ENCODE results near the gene BMP6.

The BMP6 gene

DNA sequence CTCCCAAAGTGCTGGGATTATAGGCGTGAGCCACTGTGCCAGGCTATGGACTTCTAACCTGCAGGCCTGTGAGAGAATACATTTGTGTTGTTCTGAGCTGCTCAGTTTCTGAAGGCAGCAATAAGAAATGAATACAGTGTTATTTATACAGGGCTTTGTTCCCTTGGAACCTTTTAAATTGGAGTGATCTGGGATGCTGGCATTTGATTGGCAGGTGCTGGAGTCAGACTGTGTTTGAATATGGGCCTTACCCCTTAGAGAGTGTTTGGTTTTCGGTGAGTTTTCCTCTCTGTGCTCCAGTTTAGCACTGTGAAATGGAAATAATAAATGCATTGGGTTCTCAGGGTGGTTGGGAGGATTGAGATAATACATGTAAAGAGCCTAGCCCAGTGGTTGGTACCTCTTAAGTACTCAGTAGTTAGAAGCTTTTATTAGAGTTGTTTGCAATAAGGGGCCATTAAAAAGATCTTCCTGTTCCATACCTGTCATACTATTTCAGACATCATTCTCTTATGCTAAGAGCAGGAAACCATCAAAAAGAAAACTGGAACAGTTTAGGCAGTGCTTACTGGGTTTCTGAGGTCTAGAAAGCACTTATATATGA is 22.1 kb downstream of the BMP6 start:
- no peak for DNase-seq

DNA sequence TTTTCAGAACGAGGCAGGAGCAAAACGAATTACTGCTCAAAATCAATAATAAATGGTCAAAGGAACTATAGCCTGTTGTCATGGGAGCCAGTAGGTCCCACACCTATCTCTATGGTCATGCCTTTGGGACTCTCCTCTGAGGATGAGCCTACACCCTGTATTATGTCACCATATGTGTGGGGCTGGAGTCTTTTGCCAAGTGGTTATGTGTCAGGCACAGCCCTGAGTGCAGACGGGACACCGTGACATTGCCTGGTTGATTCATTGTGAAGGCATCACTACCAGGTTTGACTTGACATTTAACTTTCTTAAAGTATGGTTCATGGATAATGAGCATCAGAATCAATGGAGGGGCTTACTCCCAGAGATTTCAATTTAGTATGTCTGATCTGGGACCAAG is 23.6 kb downstream of the BMP6 start:
- no peak for DNase-seq

DNA sequence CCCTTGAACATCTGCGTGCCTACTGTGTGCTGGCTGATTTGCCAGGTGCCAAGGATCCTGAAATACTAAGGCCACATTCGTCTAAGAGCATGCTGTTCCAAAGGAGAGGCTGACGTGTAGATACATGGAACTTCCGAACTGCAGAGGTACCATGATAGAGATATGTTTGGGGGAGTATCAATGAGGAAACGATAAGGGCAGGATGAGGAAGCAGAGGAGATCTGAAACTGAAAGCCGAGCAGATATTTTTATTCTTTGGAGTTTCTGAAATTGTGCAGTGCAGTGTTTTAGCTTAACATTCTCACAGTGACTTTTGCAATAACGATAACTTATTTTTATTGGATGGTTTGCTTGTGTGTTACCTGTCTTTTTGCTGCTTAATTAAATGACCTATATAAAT is 24.3 kb downstream of the BMP6 start:
- DNase-seq, result no peak

DNA sequence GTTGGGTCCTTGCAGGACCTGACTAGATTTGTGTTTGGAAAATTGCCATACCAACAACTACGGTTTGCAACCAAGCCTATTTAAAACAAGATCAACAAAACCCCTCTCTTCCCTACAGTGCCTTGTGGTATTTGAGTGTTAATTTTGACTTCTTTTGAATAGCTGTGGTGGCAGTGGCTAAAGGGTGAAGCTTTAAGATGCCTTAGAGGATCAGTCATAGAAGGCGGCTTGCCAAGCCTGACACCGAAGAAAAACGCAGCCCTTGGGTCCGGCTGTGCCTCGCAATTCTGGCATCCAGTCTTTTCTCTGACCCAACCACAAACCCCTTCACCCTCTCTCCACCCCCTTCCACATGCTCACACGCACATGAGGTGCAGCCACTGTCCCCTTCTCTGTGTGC is 32.6 kb downstream of the BMP6 start:
- peak; percentile 96 for DNase-seq

DNA sequence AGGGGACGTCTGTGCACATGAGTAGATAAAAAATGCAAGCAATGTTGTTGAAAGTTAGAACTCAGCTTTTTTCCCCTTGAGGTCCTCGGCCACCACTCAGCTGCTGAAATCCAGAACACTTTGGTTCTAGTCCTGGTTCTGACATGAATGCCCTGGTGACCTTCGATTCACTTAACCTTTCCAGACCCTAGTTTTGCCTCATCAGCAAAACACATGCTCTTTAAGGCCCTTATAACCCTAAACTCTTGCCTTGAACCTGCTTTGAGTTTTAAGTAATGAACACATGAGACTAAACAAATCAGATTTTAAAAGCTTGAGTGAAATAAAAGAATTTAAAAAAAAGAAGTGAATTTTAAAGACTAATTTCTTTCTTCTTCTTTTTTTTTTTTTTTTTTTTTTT is 33.4 kb downstream of the BMP6 start:
- DNase-seq, result no peak

DNA sequence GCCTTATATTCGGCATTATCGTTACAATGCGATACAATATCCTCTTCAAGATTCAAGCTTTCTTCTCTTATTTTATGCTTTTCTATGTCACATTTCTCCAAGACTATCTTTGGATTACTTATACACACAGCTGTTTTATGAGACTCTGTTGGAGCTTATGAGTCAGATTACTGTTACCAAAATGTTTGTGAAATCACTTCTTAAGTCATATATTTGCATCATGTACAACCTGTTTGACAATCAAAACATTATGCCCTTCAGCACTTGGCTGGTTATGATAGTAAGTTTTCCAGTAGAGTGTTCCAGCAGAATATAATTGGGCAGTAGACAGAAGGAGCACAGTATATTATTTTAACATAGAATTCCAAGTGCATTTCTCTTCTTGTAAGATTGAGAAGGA is 35.2 kb downstream of the BMP6 start:
- peak; percentile 14 for DNase-seq

DNA sequence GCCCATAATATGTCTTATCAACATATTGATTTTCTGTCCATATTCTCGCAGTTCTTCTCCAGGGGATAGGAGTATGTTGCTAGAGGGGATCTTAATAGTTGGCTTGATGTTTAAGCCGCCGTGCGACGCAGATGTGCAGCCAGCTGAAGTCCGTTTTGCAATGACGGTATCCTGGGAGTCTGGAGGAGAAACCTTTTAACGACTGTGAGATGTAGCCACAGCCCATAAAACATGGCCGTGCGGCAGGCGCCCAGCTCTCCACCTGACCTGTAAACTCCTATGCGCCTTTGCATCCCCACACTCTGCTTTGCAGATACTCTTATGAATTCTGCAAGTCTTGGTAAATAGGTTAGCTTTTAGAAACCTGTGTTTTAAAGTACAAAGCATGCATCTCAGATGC is 36.9 kb downstream of the BMP6 start:
- no peak for DNase-seq

DNA sequence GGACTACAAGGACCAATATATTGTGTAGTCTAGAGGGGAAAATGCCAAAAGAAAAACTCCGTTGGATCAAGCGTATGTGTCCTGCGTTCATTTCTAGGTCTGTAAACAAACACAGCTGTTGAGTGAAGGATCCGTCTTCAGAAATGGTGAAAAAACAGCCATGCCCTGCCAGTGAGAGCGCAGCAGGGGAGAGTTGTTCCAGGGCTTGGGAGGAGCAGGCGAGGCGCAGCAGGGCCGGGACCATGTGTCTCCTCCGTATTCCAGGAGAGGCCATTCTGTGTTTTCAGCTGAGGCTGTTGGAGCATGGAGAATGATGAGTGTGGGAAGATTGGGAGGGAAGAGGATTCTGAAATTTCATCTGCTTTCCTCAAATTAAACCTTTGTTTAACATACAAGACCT is 38.0 kb downstream of the BMP6 start:
- DNase-seq, result no peak

DNA sequence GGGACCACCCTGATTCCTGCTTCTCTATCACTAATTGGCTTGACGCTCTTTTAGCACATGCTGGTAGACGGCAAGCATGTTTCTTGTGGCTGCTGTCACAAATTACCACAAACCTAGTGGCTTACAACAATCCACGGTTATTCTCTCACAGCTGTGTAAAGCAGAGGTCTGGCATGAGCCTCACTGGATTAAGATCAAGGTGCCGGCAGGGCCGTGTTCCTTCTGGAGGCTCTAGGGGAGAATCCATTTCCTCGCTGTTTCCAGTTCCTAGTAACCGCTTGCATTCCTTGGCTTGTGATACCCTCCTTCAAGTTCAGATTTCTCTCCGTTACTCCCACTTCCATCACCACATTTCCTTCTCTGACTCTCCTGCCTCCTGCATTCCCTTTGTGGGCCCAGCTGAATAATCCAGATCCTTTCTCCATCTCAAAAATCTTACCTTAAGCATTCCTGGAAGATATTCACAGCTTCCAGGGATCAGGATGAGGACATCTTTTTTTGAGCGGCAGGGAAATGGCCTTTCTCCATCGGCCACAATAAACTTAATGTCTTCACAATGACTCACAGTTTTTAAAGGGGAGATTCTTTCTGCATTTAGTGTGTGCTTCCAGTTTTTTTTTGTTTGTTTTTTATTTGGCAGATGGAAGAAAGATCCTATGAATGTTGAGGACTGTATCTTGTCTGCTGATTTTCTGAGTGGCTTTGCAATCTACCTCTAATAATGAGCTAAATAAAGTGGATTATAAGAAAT is 39.9 kb downstream of the BMP6 start:
- DNase-seq, result peak; percentile 32

DNA sequence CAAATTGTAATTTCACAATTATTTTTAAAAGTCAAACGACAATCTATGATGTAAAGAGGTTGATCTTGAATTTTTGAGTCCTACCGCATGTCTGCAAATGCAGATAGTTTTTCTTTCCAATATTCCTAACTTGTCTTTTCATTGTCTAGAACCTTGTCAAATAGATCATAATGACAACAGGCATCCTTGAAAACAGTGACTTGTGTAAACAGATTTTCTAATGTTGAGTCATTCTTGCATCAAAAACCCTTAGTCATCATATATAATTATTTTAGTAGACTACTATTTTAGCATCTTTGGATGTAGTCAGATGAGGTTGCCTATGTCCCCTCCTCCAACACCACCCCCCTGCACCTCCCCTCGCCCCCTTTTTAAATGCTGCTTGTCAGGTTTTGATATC is 43.8 kb downstream of the BMP6 start:
- DNase-seq, result peak; percentile 41

DNA sequence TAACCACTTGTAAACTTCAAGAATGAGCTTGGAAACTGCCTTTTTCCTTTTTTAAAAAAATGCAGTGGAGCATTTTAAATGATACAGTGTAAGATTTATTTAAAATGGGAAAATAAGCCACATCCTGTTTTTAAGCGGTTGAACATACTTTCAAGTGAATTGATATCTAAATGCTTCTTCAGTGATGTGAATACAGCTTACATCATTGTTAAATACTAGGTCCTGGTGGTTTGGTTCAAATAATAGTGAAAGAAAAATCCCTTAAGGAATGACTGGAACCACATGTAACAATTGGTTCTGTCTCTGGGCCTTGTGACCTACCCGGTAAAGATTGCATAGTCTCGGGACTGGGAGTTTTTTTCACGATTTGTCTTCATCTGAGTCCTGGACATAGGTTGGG is 44.2 kb downstream of the BMP6 start:
- peak; percentile 47 for DNase-seq

DNA sequence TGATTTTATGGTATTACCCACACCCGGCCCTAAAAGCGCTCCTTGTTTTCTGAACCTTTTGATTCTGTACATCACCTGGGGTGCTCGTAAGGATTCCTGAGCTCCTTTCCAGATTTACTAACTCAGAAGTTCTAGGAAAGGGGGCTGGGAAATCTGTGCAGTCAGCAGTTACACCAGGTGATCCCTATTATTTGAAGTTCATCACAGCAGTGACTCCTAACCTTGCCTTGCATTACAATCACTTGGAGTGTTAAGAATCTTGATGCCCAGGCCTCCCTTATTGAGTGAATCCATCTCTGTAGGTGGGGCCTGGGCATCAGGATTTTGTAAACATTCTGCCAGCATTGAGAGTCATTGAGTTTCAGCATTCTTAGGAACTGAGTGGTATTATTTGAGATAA is 44.7 kb downstream of the BMP6 start:
- DNase-seq, result no peak

DNA sequence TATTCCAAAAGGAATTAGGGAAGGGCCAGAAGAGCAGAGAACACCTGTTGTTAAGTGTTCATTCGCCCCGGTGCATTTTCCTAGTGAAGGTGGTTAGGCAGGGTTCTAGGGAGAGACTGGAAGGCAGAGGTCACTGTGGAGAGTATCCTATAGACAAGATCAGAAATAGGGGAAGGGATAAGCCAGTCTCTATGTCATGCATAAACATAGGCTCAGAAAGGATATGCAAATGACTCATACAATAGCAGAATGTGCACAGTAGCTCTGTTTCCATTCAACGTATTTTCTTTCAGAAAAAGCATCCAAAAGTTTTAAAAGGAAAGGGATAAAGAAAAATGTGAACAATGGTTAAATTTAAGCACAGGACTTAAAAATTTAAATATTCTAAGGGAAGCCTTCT is 47.4 kb downstream of the BMP6 start:
- no peak for DNase-seq

DNA sequence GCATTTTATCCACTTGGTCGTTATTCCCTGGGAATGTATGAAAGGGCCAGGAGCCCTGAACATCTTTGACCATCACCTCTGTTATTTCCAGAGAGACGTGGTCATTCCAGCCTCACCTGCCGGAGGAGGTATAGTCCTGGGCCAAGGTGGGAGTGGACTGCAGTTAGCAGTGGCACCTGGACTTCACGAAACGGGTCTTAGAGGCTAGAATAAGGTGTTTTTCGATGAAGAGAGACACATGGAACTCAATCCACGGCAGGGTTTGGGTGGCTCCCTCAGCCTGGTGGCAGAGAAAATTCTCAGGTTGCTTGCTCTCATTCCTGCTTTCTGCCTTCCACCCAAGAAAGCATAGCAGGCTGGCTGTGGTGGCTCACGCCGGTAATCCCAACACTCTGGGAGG is 48.0 kb downstream of the BMP6 start:
- DNase-seq, result no peak

DNA sequence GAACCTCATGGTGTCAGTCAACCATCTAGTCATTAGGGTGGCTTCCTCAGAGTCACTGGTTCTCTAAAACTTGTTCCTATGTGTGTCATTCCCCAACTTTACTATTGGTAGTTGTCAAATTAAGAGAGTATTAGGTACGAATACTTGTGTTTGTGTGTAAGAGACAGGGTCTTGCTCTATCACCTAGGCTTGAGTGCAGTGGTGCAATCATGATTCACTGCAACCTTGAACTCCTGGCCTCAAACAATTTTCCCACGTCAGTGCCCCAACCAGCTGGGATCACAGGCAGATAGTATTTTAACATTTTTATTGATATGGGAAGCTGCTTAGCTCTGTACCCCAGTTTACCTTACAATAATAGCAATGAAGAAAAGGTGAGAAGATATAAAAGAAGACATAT is 50.6 kb downstream of the BMP6 start:
- no peak for DNase-seq

DNA sequence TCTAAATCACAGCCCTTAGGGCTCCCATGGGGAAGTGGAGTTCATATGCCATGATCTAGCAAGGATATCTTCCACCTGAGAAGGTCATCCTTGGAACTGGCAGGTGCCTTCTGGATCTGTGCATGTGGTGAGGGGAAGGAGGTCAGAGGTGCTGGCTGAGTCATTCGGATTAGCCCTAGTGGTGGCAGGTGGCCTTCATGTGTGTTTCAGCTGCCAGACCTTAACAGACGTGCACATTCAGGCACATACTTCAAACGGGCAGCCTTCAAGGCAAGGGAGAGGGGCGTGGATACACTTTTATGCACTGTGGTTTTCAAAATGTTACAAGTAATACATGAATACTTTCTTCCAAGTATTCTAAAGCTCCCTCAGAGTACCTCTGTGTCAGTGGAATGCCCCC is 51.2 kb downstream of the BMP6 start:
- no peak for DNase-seq

DNA sequence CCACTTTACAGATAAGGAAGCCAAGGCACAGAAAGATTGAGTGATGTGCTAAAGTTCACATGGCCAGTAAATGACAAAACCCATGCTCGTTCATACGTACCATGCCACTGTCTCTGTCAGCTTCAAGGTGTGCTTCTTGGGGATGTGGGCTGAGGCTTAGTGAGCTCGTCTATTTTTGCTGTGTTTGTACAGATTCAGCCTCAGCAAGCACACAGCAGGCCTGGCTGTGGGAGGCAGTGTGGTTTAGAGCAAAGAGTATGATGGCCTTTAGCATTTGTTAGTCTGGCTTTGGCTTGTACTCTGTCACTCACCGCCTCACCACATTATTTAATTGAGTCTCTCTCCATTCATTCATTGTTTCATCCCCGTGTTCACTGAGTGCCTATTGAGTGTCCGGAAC is 55.3 kb downstream of the BMP6 start:
- DNase-seq, result no peak

DNA sequence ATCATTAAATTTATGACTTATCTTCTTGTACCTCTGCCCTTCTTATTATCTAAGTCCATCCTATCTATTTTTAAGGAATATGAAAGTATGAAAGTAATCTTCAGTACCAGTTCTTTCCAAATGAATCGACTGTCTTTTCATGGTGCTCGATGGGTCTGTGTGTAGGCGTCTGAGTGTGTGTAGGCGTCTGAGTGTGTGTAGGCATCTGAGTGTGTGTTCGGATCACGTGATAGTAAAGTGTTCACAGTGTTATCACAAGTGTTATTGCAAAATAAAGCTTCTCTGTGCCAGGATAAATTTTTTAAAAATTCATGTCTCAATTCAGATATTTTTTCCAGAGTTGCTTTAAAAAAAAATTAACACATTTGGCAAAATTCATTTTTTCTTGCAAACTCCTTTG is 58.3 kb downstream of the BMP6 start:
- DNase-seq, result no peak

DNA sequence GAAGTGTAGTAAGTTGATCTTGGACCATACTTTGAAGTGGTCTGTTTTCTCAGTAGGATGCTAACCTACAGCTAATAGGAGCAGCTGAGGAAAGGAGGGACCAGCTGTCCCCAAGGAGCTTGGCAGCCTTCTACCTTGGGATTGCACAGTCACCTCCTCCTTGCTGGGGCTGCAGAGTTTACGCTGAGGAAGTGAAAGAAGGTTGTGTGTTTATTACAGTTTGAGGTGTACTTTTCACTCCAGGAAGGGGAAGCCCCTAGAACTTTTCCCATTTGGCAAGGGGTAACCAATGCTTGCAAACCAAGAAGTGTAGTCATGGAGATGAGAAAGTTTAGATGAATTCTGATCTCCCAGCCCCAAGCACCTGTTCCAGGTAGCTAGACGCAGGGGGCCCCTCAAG is 58.8 kb downstream of the BMP6 start:
- DNase-seq, result no peak

DNA sequence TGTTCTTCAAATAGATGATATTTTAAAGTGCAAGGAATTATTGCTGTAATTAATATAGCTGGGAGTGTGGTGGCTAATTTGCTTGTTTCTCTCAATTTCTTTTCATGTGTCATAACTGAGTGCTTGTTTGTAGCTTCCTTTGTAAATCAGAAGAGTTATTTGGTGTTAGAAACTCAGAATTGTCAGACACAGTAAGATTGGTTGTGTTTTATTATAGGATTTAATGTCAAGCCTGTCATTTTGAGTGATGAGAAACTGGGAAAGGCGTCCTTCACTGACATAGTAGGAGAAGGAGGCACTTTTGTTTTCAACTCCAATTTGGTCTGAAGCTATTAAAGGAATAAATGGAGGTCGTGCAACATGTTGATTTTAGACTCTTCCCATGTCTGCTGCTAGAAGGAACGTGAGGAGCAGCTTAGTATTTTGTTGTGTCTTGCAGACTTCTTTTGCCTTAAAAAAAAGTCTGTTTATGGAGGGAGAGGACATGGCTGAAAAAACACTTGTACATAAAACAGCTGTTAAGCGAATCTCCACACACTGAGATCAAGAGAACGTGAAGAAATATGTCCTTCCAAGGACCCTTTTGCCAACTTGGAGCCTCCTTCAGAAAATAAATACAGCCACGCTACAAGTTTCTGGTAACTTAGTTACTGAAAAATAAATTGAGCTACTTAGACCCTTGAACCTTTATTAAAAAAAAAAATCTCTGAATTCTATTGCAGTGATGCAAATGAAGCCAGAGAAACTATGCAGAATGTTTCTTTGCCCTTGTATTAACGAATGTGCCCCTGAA is 59.5 kb downstream of the BMP6 start:
- DNase-seq, result no peak

DNA sequence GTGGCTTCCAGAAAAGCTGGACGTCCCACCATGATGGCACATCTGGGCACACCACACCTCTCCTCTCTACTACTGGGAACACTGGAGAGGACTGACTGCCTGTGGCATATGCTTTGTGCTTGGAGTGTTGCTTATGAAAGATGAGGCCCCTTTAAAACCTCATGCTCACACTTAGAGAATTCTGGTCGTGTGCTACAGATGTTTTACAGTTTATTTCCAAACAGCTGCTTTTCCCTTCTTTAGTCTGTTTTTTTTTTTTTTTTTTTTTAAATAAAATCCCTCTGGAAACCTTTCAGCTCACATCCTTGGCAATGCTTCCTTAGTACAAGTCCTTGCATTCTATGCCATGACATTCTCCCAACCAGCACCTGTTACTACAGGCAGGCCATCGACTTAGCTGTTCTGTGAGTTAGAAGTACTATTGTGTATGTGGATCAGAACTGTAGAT is 60.3 kb downstream of the BMP6 start:
- DNase-seq, result no peak

DNA sequence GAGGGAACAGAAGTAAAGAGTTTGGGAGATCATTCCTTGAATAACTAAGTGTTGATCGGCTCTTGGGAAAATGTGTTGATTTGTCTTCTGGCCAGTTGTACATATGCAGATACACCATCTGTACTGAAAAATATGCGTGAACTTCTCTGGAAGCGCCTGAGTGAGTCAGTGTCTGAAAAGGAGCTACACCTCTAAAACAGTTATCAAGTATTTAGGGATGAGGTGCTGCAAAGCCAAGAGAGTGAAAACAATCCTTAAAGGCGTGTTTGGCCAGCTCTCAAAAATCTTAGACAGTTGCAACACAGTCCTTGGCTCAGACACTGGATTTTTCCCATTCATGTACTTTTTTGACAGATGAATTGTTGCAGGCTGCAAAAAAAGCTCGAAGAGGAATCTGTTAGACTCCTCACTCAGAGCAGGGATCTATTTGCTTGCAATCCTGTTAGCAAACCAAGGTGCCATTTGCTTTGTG is 61.3 kb downstream of the BMP6 start:
- DNase-seq, result peak; percentile 91

DNA sequence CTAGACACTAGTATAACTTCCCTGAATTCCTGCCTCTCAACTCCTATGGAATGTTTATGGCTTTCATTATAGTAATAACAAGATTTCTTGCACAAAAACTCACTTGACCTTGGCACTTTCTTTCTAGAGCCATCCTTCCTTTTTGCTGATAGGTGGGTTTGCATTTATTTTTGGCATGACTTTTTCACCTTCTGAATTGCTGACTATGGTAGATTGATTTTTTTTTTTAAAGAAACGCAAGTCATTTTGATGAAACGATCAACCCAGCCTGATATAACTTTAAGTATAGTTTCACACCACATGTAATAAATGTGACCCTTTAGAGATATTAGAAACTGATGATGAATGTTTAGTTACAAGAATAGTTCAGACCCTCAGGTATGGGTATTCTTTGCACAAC is 61.8 kb downstream of the BMP6 start:
- no peak for DNase-seq

DNA sequence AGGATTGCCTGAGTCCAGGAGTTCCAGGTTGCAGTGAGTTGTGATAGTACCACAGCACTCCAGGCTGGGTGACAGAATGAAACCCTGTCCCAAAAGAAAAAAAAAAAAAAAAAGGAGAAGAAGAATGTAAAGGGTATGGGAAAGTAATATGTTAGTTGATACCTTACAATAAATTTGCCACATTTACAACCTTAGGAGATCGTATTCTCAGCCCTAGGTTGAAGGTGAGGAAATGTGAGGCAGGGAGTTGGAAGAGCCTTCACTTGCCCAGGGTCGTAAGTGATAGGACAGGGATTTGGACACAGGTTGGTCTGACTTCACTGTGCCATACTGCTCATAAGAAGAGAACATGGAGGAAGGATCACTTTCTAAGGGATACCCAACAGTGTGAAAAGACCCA is 68.6 kb downstream of the BMP6 start:
- DNase-seq, result no peak

Data from fibroblast of skin of right quadriceps (primary cell).